Glomerular visceral epithelial cell (primary cell): Measurements from ENCODE around the gene CEP57L1.
"Not testable (repeated sequence)": the region's sequence is repeated elsewhere in the genome, so short reads cannot be mapped to it uniquely, and the experiment has no call there.

Source experiments
- DNase-seq: peaks from one replicate; pipeline ENCODE4 v3.0.0-alpha.2; 2016; ENCODE audit errors: extremely low spot score

The CEP57L1 gene

DNA sequence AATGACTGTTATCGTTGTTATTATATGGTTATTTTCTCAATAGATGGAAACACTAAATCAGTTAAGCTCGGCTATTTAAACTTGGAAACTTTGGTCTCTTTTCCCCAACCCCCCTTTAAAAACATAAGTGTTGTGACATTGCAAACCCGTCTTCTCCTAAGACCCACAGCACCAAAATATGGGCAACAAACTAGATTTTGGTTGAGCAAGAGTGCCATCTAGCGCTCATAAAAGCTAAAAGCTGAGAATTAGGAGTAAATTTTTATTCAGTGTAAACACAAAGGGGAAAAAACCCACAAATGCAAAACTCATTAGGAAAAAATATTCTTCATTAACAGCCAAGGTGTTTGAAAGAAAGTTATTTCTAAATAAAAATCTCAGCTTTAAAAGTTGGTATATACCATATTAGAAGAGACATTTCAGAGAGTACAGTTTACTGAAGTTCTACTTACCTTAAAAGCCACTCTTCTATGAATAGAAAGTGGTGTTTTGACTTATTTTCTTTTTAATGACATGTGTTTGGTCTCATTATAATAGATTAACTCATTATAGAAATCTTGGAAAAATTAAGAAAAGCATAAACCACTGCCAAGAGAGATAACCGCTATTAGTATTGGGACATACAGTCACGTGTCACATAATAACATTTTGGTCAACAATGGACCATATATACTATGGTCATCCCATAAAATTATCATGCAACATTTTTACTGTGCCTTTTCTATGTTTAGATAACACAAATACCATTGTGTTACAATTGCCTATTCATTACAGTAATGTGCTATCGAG lies 21.8 kb upstream of the CEP57L1 start:
- DNase-seq, result peak; percentile 68

DNA sequence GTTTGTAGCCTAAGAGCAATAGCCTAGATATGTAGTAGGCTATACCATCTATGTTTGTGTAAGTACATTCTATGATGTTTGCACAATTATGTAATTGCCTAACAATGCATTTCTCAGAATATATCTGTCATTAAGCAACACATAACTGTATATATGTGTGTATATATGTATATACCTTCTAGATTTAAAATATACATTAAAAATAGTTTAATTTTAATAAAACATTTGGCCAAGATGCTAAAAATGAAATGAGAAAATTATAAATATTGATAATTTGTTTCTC lies 21.2 kb upstream of the CEP57L1 start:
- no peak for DNase-seq

DNA sequence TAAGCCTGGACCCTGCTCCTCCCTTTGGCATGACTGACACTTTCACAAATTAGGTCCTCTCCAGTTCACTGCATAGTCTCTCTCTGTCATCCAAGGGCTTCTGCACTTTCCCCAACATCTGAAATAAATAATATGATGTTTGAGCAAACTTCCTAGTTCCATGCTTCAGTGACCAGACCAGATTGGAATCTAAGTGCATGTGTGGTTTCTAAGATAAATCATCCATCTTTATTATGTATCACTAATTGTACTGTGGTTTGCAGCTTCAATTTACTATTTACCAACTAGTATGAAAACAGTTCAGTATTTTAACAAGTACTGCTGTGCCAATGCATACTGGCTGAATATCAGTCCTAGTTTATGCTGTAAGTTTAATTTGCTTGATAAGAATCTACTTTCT lies 19.4 kb upstream of the CEP57L1 start:
- DNase-seq, result no peak

DNA sequence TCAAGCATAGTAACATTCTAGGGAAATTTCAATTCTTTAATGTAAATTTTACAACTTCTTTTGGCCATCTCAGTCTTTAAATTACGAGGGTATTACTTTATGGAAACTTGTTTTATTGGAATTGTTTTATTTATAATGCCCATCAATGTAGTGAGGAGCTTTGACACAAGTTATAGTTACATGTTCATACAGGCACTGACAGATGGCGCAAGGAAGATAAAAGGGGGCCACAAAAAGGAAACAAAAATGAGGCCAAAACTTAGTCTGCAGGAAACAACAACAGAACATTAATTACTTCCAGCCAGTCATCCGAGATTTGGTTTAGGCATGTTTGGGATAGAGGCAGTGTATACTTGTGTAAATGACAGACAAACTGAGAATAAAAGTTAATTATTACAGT lies 18.9 kb upstream of the CEP57L1 start:
- no peak for DNase-seq

DNA sequence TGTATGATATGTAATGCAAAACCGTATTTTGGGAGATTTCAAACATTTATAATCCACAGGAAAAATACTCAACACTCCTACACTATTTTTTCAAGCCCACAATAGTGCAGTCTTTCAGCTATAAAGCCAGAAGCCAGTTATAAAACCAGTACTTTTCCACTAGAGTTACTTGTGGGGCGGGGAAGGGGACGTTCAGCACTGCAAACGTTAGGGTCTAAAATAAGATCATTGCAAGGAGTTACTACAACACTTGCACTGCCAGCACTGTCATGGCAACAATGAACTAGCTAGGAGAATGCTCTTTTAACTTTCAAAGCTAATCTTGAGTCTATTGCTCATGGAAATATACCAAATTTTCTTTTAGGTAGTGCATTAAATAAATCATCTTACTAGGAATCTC lies 15.3 kb upstream of the CEP57L1 start:
- no peak for DNase-seq

DNA sequence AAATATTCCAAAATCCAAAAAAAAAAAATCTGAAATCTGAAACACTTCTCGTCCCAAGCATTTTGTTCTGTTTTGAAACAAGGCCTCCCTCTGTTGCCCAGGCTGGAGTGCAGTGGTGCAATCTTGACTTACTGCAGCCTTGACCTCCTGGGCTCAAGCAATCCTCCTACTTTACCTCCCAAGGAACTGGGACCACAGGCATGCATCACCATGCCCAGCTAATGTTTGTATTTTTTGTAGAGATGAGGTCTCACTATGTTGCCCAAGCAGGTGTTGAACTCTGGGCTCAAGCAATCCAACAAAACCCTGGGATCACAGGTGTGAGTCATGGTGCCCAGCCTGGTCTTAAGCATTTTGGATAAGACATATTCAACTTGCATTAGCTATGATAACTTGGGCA lies 14.3 kb upstream of the CEP57L1 start:
- DNase-seq, result no peak

DNA sequence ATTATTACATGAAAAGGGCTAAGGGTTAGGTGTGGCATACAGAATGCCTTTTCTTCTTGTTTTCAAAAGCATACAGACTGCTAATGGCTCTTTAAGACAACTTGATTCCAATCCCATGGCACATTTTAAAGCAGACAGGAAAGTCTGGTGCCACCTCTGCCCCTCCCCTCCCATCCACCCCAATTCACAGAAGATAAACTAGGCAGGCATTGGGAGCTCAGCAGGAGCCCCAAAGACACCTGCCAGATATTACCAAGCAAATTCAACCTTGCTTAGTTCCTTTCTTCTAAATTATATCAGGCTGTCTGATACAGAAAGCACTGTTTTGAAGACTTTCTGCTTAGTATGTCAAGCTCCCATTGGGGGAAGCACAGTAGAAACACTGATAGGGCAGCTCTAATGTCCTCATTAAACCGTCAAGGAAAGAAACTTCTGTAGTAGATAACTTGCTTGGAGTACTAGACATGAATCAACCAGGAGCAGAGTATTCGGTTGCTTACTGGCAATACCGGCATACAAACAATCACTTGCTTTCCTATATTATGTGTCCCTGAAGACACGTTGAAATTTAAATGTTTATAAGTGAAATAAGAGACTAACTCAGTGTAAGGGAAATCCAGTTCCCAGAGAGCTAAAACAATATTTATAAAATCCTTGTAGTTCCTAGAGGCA lies 13.7 kb upstream of the CEP57L1 start:
- DNase-seq, result no peak

DNA sequence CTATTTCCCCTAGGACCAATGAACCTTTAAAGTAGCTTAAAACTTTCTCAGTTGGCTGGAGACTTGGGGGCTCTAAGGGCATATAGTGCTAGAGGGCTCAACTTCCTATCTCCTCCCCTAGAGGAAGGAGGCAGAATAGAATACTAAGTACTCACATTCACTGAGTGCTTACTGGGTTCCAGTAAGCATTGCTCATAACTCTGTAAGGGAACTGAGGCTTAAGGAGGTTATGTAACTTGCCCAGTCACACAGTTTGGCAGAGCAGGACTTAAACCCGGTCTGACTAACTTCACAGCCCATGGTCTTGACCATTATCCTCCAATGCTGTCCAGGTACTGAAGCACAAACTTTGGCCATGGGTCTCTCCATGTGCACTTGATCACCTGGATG lies 13.1 kb upstream of the CEP57L1 start:
- no peak for DNase-seq

DNA sequence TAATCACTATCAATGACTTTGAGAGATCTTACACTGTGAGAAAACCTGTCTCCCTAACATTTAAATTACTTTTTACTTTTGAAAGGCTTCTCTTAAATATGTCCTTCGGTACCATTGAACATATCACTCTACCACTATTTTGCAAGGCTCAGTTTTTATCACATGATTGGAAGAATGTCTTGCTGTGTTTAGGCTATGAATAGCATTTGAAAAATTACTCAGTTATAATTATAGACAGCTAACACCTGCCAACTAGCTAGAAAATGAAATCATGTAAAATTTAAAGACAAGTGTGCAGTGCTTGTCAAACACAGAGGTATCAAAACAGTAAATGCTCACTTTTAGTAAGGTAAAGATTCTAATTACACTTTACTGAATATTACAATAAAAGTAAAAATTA lies 11.7 kb upstream of the CEP57L1 start:
- no peak for DNase-seq

DNA sequence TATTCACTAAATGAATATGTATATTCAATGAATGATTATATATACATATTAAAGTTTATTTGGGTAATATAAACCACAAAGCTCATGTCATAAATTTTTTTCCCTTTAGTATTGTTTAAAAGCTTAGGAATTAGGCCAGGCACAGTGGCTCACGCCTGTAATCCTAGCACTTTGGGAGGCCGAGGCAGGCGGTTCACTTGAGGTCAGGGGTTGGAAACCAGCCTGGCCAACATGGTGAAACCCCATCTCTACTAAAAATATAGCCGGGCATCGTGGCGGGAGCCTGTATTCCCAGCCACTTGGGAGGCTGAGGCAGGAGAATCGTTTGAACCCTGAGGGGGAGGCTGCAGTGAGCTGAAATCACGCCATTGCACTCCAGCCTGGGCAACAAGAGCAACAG lies 11.2 kb upstream of the CEP57L1 start:
- not testable (repeated sequence) for DNase-seq

DNA sequence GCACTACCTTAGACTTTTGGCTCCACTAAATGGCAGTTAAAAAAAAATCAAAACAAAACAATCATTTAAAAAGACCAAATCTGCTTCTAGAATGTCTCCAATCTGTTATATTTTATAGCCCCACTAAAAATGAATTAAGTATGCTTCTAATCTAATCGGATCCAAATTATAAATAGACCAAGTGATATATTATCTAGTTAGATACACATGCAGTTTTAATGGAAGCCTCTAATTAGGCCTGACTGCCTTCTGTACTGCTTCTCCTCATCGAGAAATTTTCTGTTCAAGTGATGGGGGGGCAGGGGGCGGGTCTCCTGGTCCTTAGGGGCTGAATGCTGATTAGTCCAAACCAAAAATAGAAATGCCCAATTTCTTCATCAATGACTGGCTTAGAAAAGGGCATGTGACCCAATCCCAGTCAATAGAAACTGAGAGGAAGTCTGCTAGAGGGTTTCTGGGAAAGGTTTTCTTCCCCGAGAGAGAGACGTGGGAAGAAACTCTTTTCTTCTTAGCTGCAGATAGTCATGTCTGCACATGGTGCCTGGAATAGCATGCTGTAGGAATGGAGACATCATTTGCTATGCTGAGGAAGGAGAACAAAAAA lies 7.5 kb upstream of the CEP57L1 start:
- no peak for DNase-seq

DNA sequence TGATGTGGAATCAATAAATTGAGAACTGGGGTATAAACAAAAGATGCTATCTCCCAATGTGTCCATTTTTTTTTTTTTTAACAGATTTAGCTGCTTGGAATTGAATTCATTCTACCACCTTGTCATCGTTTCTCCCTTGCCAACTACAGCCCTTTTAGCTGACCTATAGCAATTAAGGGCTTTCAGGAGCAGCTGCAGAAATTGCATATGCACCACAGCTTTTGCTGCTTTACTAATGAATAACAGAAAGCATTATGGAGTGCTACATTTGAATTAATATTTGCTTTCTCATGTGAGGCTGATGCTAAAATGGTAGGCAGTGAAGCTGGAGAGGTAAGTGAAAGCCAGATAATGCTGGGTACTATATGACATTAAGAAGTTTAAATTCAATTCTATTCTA lies 6.3 kb upstream of the CEP57L1 start:
- DNase-seq, result no peak

DNA sequence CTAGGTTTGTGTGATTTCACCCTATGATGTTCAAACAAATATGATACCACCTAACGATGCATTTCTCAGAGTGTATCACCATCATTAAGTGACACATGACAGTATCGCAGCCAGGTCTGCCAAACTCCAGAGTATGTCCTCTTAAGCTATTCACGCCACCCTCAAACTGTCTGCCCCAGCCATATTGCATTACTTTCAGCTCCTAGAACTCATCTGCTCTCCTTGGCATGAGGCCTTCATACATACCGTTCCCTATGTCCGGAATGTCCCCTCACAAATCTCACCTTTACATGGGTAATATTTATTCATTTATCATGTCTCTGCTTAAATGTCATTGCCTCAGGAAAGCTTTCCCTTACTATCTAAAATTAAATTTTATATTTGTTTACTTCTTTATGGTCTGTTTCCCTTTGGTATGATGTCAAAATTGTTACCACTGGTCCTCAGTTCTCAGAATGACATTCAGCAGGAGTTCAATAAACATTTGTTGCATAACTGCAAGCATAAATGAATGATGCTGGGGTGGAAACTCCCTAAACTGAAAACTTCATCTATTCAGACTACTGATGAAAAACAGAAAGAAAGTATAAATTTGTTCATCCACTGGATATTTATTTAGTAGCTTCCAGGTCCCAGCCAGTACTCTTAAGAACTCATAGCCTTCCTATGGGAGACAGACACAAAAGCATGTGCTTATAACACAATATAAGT lies 3.8 kb upstream of the CEP57L1 start:
- no peak for DNase-seq

DNA sequence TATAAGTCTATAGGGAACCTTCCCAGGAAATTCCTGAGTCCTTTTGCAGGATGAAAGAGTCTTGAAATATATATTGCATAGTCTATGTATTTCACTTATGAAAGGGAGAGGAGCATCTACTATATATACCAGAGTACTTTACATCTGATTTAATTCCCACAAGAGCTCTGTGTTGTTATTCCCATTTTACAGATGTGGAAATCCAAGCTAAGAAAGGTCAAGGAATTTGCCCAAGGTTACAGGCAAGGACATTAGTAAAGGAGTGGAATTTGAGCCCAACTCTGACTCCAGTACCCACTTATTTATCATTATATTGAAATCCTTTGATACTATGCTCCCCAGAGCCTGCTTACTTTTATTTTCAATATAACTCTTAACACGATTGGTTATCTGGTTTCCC lies 3.2 kb upstream of the CEP57L1 start:
- DNase-seq, result no peak

DNA sequence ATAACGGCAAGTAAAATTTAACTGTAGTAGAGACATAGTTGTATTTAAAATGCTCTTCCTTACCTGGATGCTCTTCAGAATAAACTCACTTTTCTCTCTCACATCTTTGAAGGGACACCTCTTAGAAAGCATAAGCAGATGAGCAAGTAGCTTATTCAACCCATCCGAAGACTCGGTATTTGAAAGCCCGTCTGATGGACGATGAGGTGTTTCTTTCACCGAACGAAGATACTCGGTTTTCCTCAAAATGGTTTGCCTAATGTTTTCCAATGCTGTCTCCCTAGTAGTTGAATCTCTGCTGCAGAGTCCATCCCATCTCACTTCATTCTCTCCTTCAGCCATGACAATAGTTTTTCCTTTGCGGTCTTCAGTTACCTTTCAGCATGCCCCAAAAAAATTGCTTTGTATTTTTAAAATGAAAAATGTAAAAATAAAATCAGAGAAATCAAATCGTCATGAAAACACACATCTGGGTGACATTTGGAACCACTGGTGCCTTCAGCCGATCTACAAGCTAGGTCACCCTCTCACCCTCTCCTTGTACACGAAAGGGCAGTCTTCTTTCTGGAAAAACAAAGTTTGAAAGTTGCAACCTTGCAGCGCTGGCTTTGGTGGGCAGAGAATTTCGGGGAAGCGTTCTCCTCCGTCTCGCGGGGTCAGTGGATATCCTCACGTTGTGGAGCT lies 1.4 kb upstream of the CEP57L1 start:
- DNase-seq, result peak; percentile 15

DNA sequence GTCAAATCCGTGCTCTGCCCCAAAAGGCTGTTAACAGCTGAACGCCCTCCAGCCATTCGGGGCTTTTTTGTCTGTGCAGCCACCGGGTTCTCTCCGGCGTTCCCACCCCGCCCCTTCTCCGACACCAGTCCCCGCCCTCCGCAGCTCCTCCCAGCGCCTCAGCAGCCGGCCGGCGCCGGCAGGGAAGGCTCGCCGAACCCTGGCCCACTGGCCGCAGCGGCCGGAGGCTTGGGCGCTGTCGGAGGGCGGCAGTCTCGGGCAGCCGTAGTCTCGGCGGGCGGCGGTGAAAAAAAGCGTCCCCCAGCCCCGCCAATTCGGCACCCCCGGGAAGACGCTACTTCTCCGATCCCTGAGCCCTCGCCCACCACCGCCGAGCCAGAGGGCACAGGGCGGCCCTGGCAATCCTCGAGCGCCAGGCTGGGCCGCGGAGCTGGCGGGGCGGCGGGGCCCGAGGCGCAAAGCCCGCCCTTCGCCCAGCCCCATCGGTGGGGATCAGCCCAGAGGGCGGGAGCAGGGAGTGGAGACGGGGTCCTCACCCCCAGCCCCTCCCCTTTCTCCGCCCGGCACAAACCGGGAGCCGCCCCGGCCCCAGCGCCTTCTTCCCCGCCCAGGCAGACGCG lies 781 bp upstream of the CEP57L1 start, which contains the start of gene SESN1:
SESN1 (minus strand) TSS at position 431 of the 620 bp plus-strand sequence. CDS start 773 bp downstream, outside the sequence.
- DNase-seq, result peak; percentile 99

DNA sequence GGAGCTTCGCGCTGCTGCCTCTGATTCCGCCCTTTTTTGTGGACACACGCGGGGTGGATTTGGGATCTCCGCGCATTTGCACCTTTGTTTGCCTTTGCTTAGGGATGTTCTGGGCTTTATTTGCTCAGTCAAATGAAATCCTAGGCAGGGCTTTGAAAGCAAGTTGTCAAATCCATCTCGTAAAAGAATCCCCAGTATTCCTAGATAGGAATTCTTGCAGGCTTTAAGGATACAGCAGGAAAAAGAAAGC lies 453 bp downstream of the CEP57L1 start:
- no peak for DNase-seq

DNA sequence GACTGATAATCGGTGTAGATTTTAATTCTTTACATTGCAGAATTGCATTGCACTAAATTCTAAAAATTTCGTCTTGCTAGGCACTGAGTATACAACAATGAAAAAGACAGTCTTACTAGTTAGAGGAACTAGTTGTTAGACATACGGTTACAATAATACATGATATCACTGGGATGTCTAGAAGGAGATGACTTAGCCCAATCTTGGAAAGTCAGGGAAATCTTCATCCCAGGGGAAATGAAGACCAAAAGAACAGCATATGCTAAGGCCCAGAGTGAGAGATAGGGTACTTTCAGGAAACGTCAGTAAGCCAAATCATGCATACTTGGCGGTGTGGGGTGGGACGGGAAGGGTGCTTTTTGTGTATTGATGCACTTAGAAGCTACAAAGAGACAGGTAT lies 901 bp downstream of the CEP57L1 start:
- no peak for DNase-seq

DNA sequence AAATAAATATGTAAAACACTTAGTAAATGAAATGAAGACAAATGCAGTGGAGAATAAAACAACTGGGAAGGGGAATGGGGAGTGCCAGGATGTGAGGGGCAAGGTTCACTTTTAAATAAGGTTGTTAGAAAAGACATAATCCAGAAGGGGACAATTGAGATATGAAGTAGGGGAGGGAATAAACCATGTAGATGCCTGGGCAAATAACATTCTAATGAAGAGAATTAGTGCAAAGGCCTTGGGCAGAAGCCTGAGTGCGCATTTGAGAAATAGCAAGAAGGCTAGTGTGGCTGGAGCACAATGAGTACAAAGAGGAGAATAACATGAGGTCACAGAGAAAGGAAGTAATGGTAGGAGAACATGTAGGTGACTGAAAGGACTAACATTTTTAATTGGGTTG lies 2.4 kb downstream of the CEP57L1 start:
- no peak for DNase-seq

DNA sequence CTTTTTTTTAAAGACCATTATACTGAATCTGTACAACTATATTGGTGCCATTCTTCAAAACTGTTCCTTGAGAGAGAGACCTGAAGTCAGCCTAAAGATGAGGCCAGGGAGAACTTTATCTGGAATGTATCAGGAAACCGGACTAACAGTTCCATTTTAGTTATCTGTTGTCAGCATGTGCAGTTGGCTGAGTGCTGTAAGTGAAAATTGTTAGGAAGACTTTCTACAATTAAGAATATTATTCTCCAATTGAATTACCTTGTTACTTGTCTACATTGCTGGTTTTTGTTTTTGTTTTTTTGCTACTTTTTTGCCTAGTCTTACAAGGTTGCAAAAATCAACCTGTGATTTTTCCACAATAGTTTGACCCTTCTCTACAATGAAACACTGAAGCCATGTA lies 7.5 kb downstream of the CEP57L1 start:
- DNase-seq, result no peak

DNA sequence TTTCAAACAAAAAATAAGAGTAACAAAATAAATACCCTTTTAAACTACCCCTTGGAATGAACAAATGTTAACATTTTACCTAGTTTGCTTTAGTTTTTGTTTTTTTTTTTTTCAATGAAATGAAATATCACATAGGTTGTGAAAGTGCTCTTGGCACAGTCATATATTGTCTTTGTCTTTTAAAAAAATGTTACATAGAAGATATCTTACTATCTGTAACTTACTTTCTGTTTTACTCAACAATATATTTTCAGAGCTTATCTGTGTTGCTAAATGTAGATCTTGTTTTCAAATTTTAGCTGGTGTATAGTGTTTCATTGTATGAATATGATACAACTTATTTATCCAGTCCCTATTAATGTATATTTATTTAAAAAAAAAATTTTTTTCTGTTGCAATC lies 8.6 kb downstream of the CEP57L1 start:
- no peak for DNase-seq

DNA sequence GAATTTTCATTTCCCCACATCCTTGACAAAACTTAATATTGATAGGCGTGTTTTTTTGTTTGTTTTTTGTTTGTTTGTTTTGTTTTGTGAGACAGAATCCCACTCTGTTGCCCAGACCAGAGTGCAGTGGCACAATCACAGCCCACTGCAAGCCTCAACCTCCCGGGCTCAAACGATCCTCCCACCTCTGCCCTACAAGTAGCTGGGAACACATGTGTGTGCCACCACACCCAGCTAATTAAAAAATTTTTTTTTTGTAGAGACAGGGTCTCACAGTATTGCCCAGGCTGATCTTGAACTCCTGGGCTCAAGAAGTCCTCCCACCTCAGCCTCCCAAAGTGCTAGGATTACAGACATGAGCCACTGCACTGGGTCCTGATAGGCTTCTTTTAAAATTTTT lies 9.2 kb downstream of the CEP57L1 start:
- no peak for DNase-seq
